ENCODE results near the gene ALDH7A1. TPM values are rescaled to one million over a fixed set of nuclear protein-coding genes. Genes with fewer than 3 reads are reported as not detected.

The ALDH7A1 gene
- total RNA-seq, 1 experiment from 2014 or later: 60.0 TPM

- Histone ChIP-seq H3K4me1 (peaks cover 15% of the 10 kb centered on the region), H3K36me3 (no peaks in the 10 kb centered on the region), H3K27ac (no peak overlapping the region), H3K27me3 (no peaks in the 10 kb centered on the region), H3K4me3 (no peak overlapping the region), H3K9me3 (replicated peaks) (no peaks in the 10 kb centered on the region)
- peak; percentile 11 to 39 for DNase-seq
Measured at GRCh38 chr5:126492939-126493338, 102.1 kb downstream of the ALDH7A1 start.

GRCh38 chr5:126490167-126490940 is 104.7 kb downstream of the ALDH7A1 start:
- peak overlapping the region; percentile 70; the same call in 1 of the 2 replicates for H3K27ac ChIP-seq
- peaks cover 7% of the 10 kb centered on the region for H3K36me3 ChIP-seq
- H3K27me3 ChIP-seq: no peaks in the 10 kb centered on the region
- H3K9me3 ChIP-seq (replicated peaks): no peaks in the 10 kb centered on the region
- DNase-seq: peak; percentile 38 to 58
- H3K4me3 ChIP-seq: no peak overlapping the region
- H3K4me1 ChIP-seq: peaks cover 18% of the 10 kb centered on the region

GRCh38 chr5:126488443-126489065 is 106.5 kb downstream of the ALDH7A1 start:
- no peaks in the 10 kb centered on the region for H3K9me3 ChIP-seq (replicated peaks)
- no peak overlapping the region for H3K4me3 ChIP-seq
- H3K27ac ChIP-seq: peak overlapping the region; percentile 70
- H3K27me3 ChIP-seq: no peaks in the 10 kb centered on the region
- DNase-seq: peak; percentile 43 to 74
- peaks cover 9% of the 10 kb centered on the region for H3K36me3 ChIP-seq
- peaks cover 21% of the 10 kb centered on the region for H3K4me1 ChIP-seq

- Histone ChIP-seq H3K27ac (no peak overlapping the region; the same call in 1 of the 2 replicates), H3K27me3 (no peaks in the 10 kb centered on the region), H3K4me1 (peaks cover 30% of the 10 kb centered on the region), H3K36me3 (peaks cover 9% of the 10 kb centered on the region), H3K9me3 (replicated peaks) (no peaks in the 10 kb centered on the region), H3K4me3 (no peak overlapping the region)
- DNase-seq: no peak
Measured at GRCh38 chr5:126487596-126487995, 107.4 kb downstream of the ALDH7A1 start.

- Histone ChIP-seq H3K36me3 (peaks cover 10% of the 10 kb centered on the region), H3K27me3 (no peaks in the 10 kb centered on the region), H3K27ac (no peak overlapping the region), H3K4me3 (no peak overlapping the region), H3K4me1 (peaks cover 33% of the 10 kb centered on the region), H3K9me3 (replicated peaks) (no peaks in the 10 kb centered on the region)
- no peak for DNase-seq
Measured at GRCh38 chr5:126486332-126486731, 108.7 kb downstream of the ALDH7A1 start.

GRCh38 chr5:126484253-126484652 is 110.8 kb downstream of the ALDH7A1 start:
- DNase-seq: no peak
- Histone ChIP-seq H3K36me3 (peaks cover 12% of the 10 kb centered on the region), H3K27me3 (no peaks in the 10 kb centered on the region)

GRCh38 chr5:126483156-126483555 is 111.9 kb downstream of the ALDH7A1 start:
- H3K4me3 ChIP-seq: no peak overlapping the region
- peaks cover 20% of the 10 kb centered on the region for H3K4me1 ChIP-seq
- DNase-seq: peak; percentile 17 to 76
- peaks cover 12% of the 10 kb centered on the region for H3K36me3 ChIP-seq
- H3K9me3 ChIP-seq (replicated peaks): no peaks in the 10 kb centered on the region
- peak overlapping the region; percentile 40 for H3K27ac ChIP-seq
- H3K27me3 ChIP-seq: no peaks in the 10 kb centered on the region

More at GRCh38 chr5:126484253-126484652, 110.8 kb downstream of the ALDH7A1 start:
- Histone ChIP-seq H3K4me3 (no peak overlapping the region), H3K4me1 (peaks cover 29% of the 10 kb centered on the region), H3K9me3 (replicated peaks) (no peaks in the 10 kb centered on the region), H3K27ac (no peak overlapping the region)

- H3K36me3 ChIP-seq: peaks cover 11% of the 10 kb centered on the region
Measured at GRCh38 chr5:126482591-126482990, 112.4 kb downstream of the ALDH7A1 start.

GRCh38 chr5:126481243-126481642 is 113.8 kb downstream of the ALDH7A1 start:
- Histone ChIP-seq H3K27ac (no peak overlapping the region), H3K36me3 (peaks cover 5% of the 10 kb centered on the region; the same call in 1 of the 2 replicates), H3K4me1 (peaks cover 15% of the 10 kb centered on the region), H3K27me3 (no peaks in the 10 kb centered on the region), H3K9me3 (replicated peaks) (no peaks in the 10 kb centered on the region), H3K4me3 (no peak overlapping the region)
- no peak for DNase-seq

More at GRCh38 chr5:126482591-126482990, 112.4 kb downstream of the ALDH7A1 start:
- no peaks in the 10 kb centered on the region for H3K9me3 ChIP-seq (replicated peaks)
- no peaks in the 10 kb centered on the region for H3K27me3 ChIP-seq
- H3K27ac ChIP-seq: peak overlapping the region; percentile 40
- no peak for DNase-seq
- H3K4me3 ChIP-seq: no peak overlapping the region
- H3K4me1 ChIP-seq: peaks cover 15% of the 10 kb centered on the region

Other genes starting within 250 kb of the ALDH7A1 start
- 12.1 and 14.3 TPM in 2 replicates for gene GRAMD2B, start 171.8 kb downstream of the ALDH7A1 start, total RNA-seq (2014; rRNA removed; shearing (Covaris generic))
- 57.1 and 64.6 TPM in 2 replicates for gene PHAX, start 5.7 kb upstream of the ALDH7A1 start, total RNA-seq (2014; rRNA removed; shearing (Covaris generic))
- 255 and 259 TPM in 2 replicates for gene LMNB1, start 181.9 kb upstream of the ALDH7A1 start, total RNA-seq (2014; rRNA removed; shearing (Covaris generic))